Naive thymus-derived CD4-positive, alpha-beta T cell (primary cell): ENCODE results near the gene KATNAL1. TPM values are rescaled to one million over a fixed set of nuclear protein-coding genes. Genes with fewer than 3 reads are reported as not detected.

Experiments
- polyA plus RNA-seq, 2 donors: library from polyadenylated mRNA; unstranded; fragments of 300-500 nt; fragmentation: Illumina TruSeq; gene quantifications; one replicate each; pipeline ENCODE4 v1.2.3, GENCODE V29; 2021
- total RNA-seq, 6 experiments: library from RNA in 5 of 6; stranded (reverse) in 5 of 6; gene quantifications; 1 replicate in 5 of 6; 2 replicates in 1 of 6; pipeline ENCODE4 v1.2.3 and lab custom pipeline; 2021 to 2026

KATNAL1 gene
- total and polyA plus RNA-seq, 7 experiments from 2014 or later: 0.25 to 16.8 (median 2.4) TPM

Other genes with a start within 250 kb of the KATNAL1 start
- not detected for gene UBE2L5, start 114.9 kb upstream of the KATNAL1 start, total RNA-seq
- under 1 TPM in 1 of 2 donors, not detected in 1; 0.14 TPM for gene UBE2L5, start 114.9 kb upstream of the KATNAL1 start, polyA plus RNA-seq
- 100 to 1,000 TPM; 294 to 530 (median 319) TPM for gene HMGB1, start 158.4 kb upstream of the KATNAL1 start, total RNA-seq
- gene HMGB1, start 158.4 kb upstream of the KATNAL1 start, polyA plus RNA-seq: 100 to 1,000 TPM; 529 to 577 TPM